HG03442 (cell line): Measurements from ENCODE around the gene ALG3.
"Not testable (repeated sequence)": the region's sequence is repeated elsewhere in the genome, so short reads cannot be mapped to it uniquely, and the experiment has no call there.

Source experiments
- ATAC-seq: cut with Tn5 transposase; IDR thresholded peaks from one replicate; pipeline ENCODE4 v1.9.1; 2021; ENCODE audit warnings: mild to moderate bottlenecking, moderate library complexity; ENCODE audit not compliant: unreplicated experiment

ALG3 gene

GRCh38 chr3:184248454-184249411 lies at the start of gene ALG3:
Gene ALG3, minus strand, starts transcription at chr3:184248962. Its CDS starts 22 bp downstream, at chr3:184248940.
- peak; percentile 42 for ATAC-seq

GRCh38 chr3:184296616-184297015 lies 47.9 kb upstream of the ALG3 start:
- ATAC-seq, result no peak

GRCh38 chr3:184295771-184296170 lies 47.0 kb upstream of the ALG3 start:
- ATAC-seq, result no peak

GRCh38 chr3:184291738-184292445 lies 43.1 kb upstream of the ALG3 start:
- no peak for ATAC-seq

GRCh38 chr3:184291044-184291737 lies 42.4 kb upstream of the ALG3 start:
- no peak for ATAC-seq

GRCh38 chr3:184290331-184290730 lies 41.6 kb upstream of the ALG3 start:
- ATAC-seq, result no peak

- ATAC-seq, result no peak
Measured at GRCh38 chr3:184289426-184289938, 40.7 kb upstream of the ALG3 start.

- ATAC-seq, result no peak
Measured at GRCh38 chr3:184284696-184285095, 35.9 kb upstream of the ALG3 start.

- no peak for ATAC-seq
Measured at GRCh38 chr3:184283681-184284080, 34.9 kb upstream of the ALG3 start.

GRCh38 chr3:184282941-184283340 lies 34.2 kb upstream of the ALG3 start:
- ATAC-seq, result no peak

GRCh38 chr3:184277366-184277765 lies 28.6 kb upstream of the ALG3 start:
- ATAC-seq, result no peak

GRCh38 chr3:184275961-184276910 lies 27.5 kb upstream of the ALG3 start, which contains the start of gene ECE2:
Gene ECE2, plus strand, starts transcription at chr3:184276022. Its CDS starts 132 bp downstream, at chr3:184276154.
- no peak for ATAC-seq

GRCh38 chr3:184275381-184275701 lies 26.6 kb upstream of the ALG3 start:
- ATAC-seq, result no peak

- ATAC-seq, result no peak
Measured at GRCh38 chr3:184272269-184272668, 23.5 kb upstream of the ALG3 start.

GRCh38 chr3:184267249-184267648 lies 18.5 kb upstream of the ALG3 start:
- ATAC-seq, result not testable (repeated sequence)

- ATAC-seq, result no peak
Measured at GRCh38 chr3:184262764-184263179, 14.0 kb upstream of the ALG3 start.

- no peak for ATAC-seq
Measured at GRCh38 chr3:184261854-184262763, 13.3 kb upstream of the ALG3 start.

- peak; percentile 44 for ATAC-seq
Measured at GRCh38 chr3:184261270-184261853, 12.6 kb upstream of the ALG3 start, which contains the start of gene CAMK2N2. Gene CAMK2N2, minus strand, starts transcription at chr3:184261553. Its CDS starts 268 bp downstream, at chr3:184261285.
